SW480 (cell line): Measurements from ENCODE around the gene HNF1A.
A peak's percentile ranks its signal among the peaks of the same experiment; 100 is the strongest.

Experiments
- DNase-seq: peaks from one replicate; pipeline ENCODE4 v3.0.0-alpha.2; 2016; ENCODE audit warnings: low spot score

HNF1A gene

GRCh38 chr12:120959111-120959878, 19.0 kb upstream of the HNF1A start:
- no peak for DNase-seq

DNA sequence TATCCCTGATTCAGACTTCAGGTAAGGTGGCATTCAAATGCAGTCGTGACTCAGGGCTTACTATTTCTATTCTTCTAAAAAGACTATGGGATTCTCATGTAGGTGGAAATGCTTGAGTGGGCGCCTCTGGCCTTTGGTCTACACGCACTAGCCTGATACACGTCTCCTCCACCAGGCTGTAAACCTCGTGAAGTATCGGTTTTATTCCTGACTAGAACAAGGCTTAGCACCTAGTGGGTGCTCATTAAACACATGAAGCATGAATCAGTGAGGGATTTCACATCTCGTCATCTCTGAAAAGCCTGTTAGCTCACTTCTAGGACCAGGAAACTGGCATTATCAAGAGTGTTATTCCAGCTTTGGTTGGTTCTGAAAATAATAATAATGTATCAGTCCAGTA, 17.7 kb upstream of the HNF1A start:
- DNase-seq: no peak

- no peak for DNase-seq
Measured at GRCh38 chr12:120961604-120962531, 16.5 kb upstream of the HNF1A start.

DNA sequence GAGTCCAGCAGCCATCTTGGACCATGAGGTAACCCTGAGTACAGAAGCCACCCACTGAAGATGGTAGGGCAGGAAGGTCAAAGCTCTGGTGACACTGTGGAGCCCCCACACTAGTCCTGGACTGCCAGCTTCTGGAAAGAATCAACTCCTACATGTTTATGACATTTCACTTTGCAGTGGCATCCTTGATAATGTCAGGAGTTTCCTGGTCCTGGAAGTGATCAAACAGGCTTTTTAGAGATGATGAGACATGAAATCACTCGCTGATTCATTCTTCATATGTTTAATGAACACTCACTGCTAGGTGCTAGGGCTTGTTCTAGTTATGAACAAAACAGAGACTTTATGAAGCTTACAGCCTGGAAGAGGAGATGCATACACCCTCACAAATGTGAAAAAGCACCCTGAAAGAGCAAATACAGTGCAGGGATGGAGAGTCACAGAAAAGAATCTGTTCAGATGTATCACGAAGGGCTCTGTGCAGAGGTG, 15.8 kb upstream of the HNF1A start:
- DNase-seq: no peak

DNA sequence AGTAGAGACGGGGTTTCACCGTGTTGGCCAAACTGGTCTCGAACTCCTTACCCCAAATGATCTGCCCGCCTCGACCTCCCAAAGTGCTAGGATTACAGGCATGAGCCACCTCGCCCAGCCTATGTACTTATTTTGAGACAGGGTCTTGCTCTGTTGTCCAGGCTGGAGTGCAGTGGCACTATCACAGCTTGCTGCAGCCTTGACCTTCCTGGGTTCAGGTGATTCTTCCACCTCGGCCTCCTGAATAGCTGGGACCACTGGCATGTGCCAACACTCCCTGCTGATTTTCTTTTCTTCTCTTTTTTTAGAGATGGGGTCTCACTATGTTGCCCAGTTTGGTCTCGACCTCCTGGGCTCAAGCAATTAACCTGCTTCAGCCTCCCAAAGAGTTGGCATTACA, 14.0 kb upstream of the HNF1A start:
- no peak for DNase-seq

- no peak for DNase-seq
Measured at GRCh38 chr12:120965534-120966091, 12.7 kb upstream of the HNF1A start.

DNA sequence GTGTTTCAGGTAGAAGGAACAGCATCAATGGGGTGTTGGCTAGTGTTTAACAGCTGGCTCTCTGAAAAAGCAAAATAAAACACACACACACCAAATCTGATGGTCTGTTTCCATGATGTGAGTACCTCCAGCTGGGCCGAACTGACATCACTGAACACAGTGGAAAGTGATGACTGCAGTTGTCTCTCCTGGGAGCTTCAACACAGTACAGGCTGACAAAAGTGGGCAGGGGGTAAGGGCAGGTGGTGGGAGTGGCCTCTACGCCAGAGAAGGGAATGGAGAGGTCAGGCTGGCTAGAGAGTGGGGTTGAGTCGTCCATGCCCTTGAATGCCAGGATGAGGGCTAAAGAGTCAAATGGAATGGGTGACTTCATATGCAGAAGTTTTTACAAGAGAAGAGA, 8.0 kb upstream of the HNF1A start:
- no peak for DNase-seq

DNA sequence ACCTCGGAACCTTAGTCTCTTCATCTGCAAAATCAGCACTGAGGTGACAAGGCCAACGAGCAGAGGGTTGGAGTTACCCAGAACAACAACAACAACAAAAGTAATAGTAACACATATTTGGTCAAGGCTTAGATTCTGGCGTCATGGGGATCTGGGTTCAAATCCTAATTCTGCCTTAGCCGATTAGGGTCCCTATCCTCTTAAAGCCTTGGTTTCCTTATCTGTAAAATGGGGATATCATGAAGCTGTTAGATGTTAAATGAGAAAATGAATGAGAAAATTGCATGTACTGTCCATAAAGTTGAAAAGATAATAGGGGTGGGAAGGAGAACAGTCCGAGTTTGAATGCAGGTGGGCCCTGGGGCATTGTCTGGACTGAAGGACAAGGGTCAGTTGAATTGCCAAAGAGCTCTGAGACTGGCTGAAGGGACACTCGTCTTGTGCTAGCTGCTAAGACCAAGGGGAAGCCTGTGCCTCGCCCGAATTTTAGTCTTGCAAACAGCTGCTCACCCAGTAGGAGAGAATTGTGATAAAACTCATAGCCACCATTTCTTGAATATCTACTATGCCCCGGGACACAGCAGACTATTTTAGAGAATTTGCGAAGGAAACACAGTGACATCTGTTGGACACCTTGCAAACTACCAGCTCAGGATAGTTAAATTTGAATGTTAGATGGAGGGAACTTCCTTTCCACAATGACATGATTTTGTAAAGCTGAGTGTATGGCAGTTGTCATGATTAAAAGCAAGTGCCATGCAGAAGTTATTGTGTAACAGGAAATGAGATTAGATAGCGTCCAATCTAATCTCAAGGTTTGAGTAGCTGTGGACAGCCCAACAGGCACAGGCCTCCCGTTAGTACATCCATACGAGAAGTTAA, 6.8 kb upstream of the HNF1A start:
- peak; percentile 73 for DNase-seq

GRCh38 chr12:120972870-120973543, 5.3 kb upstream of the HNF1A start:
- no peak for DNase-seq

GRCh38 chr12:120977531-120978295, 630 bp upstream of the HNF1A start:
- no peak for DNase-seq

DNA sequence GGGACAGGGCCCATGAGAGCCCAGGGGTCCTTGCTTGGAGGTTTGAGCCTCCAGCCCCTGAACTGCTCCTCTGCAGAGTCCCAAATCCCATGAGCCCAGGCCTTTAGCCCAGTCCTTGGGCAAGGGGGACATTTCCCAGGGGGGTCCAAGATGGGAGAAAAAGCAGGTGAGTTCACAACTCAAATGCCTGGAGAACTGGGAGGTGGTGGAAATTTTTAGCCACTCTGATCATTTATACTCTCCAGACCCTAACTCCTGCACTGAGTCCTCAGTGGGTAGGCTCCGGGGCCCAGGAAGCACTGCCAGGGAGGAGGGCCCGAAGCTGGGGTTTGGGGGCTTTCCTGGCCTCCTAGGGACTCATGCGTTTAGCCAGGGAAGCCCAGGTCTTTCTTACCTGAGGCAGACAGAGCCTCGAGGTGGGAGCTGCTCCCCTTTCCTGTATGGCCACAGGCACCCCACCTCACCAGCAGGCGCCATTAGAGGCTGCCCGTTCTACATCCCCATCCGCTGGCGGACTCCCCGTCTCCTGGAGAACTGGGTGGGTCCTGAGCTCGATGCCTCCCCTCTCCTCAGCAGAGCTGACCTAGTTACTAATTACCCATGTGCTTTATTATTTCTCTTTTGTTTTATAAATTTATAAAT, 998 bp downstream of the HNF1A start:
- no peak for DNase-seq

DNA sequence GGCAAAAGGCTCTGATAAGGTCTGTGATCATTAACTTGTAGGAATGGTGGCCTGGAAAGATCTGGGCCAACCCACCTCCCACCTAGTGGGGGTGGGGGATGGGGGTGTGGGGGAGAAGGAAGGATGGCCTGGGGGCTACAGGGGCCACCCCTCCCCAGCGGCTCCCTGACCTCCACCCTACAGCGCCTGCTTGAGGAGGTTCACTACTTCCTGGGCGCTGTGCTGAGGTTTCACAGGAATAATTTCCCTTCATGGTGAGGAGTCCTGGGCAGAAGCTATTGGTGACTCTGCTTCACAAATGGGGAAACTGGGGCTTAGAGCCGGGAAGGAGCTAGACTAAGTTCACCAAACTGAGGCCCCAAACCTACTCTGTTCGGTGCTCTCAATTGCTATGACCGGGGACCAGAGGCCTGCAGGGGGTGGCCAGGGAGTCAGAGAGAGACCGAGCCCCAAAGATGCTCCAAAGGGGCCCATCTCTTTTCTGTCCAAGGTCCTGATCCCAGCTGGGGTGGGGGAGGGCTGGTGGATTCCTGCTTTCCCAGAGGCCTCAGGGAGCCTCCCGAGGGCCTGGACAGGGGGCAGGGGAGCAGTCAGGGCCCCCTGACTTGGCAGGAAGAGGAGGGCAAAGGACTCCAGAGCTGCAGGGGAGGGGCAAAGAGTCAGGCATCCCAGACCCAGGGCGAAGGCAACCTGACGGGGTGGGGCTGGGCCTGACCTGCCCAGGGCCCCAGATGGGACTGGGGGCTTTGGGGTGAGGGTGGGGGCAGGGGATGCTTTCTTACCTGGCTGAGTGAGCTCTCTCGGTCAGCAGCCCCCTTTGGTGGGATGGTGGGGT, 1.7 kb downstream of the HNF1A start:
- DNase-seq: no peak

DNA sequence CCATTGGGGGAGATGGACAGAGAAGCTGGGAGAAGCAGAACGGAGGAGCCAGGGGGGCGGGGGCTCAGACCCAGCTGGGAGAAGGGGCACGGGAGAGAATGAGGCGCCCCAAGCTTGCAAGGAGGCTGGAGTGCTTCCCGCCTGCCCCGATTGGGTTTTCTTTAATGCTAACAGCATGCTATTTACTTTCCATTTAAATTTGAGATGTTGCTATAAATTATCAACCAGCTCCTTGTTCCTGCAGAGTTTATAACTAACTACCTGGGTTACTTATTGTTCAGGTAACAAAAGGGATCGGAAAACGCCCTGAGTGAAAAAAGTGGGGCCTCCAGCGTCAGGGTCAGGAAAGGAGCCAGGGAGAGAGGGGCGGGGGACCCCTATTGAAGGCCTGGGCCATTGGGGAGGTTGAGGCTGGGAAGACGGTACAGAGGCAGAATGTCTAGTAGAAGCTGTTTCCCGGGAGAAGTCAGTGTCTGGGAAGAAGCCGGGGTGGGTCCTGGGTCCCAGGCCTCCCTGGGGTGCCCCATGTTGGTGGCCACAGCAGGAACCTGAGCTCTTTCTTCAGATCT, 2.5 kb downstream of the HNF1A start:
- no peak for DNase-seq

DNA sequence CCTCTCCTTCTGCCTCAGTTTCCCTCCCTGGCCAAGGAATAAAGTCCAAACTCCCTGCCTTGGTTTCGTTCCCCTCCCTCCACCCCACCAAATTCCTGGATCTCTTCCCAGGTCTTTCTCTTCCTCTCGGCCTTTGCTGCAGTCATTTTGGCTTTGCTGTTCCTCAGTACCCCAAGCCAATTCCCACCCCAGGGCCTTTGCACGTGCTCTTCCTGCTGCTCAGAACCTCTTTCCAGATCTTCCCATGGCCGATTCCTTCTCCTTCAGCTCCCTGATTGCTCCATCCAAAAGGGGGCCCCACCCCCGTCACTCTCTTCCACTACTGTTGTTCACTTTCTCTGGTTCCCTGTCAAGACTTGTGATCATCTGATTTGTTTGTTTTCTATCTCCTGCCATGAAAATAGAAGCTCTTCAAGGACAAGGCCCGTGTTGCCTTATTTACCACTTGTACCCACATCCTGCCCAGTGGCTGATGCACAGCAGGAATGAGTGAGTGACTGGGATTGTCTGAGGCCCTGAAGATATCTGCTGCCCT, 3.1 kb downstream of the HNF1A start:
- no peak for DNase-seq

DNA sequence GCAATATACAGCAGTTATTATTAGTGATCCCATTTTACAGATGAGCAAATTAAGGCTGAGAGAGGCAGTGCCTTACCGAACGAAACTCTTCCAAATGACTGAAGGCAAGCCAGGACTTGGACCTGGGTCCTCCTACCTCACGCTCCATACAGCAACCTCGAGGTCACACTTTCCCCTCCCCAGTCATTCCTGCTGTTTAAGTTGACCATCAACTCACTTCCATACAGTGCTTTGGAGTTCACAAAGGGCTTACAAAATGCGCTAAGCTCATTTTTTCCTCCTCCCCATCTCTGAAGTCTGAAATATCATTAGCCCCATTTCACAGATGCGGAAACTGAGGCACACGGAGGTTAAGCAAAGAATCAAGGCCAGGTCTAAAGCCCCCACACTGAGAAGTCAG, 4.3 kb downstream of the HNF1A start:
- no peak for DNase-seq

DNA sequence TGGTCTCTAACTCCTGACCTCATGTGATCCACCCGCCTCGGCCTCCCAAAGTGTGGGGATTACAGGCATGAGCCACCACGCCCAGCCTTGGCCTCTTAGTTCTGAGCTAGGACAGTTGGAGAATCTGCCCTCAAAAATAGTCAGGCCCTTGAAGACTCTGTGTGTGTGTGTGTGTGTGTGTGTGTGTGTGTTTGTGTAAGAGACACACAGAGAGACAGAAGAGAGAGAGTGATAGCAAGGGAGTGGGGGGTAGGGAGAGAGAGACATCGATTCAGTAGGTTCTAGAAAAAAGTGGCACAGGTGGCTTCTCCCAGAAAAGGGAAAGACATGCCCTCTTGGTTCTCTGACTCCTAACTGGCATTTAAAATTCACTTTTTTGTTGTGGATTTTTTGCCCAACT, 5.4 kb downstream of the HNF1A start:
- no peak for DNase-seq

- peak; percentile 25 for DNase-seq
Measured at GRCh38 chr12:120984351-120984898, 6.1 kb downstream of the HNF1A start.

DNA sequence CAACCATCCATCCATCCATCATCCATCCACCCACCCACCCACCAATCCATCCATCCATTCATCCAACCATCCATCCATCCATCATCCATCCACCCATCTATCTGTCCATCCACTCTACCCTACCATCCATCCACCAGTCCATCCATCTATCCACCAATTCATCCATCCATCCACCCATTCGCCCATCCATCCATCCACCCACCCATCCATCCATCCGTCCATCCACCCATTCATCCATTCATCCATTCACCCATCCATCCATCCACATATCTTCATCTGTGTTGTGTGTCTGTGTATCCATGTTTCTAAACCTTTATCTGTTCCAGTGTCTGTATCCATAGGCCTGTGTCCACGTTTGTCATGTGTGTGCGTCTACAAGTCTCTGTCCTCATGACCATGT, 9.9 kb downstream of the HNF1A start:
- no peak for DNase-seq
